HCT116 (cell line): ENCODE data around the gene SMIM10L2A. TPM values are rescaled to one million over a fixed set of nuclear protein-coding genes. Genes with fewer than 3 reads are reported as not detected.

ENCODE experiments used
- ATAC-seq: fragments of 200-7000 bp; cut with Tn5 transposase; 2 replicates; pipeline ENCODE4 v1.9.1; 2020; ENCODE audit warnings: mild to moderate bottlenecking, moderate library complexity
- BruUV-seq: library from RNA; stranded (reverse); fragments of 400-500 nt; replicated peaks from 2 replicates; lab custom pipeline; 2021; lab: Mats Ljungman, UMichigan
- CTCF ChIA-PET: fragments of 300-600 bp; sonication (Branson Sonifier 250); formaldehyde crosslinking; loops from one replicate; lab custom pipeline; 2021; ENCODE audit warnings: antibody characterized with exemption; lab: Charles Lee
- POLR2A ChIA-PET: fragments of 300-600, 350-600 bp; sonication (Branson Sonifier 250); formaldehyde crosslinking; loops from one replicate; lab custom pipeline; 2021; ENCODE audit warnings: antibody characterized with exemption; lab: Charles Lee
- RAD21 ChIA-PET, 2 experiments: fragments of 300-600 bp; sonication (Branson Sonifier 250); formaldehyde crosslinking; loops; one replicate each; lab custom pipeline; 2023; ENCODE audit warnings: low total read pairs in 2 of 2; ENCODE audit not compliant: uncharacterized antibody in 2 of 2, unreplicated experiment in 2 of 2, low non-redundant PET in 1 of 2; lab: Charles Lee
- DNase-seq: peaks from one replicate; pipeline ENCODE4 v3.0.0-alpha.2; 2010; ENCODE audit warnings: low read depth, low spot score
- H2AFZ ChIP-seq: fragments of 200-600 bp; shearing (Covaris generic), sonication (generic); 2 replicates; pipeline ENCODE4 v1.6.1; 2017; ENCODE audit warnings: low read depth, mixed run types, mixed read lengths, antibody characterized with exemption, low read length; ENCODE audit not compliant: poor library complexity, severe bottlenecking
- H3K27ac ChIP-seq: 2 replicates; pipeline ENCODE4 v1.5.1; 2012; ENCODE audit warnings: low read depth, low read length
- H3K27me3 ChIP-seq: fragments of 200-600 bp; sonication (generic); 2 replicates; pipeline ENCODE4 v1.6.1; 2016; ENCODE audit warnings: mixed run types, low read length, mixed read lengths; ENCODE audit not compliant: insufficient read depth
- H3K36me3 ChIP-seq, 2 experiments: fragments of 200-500 bp in 1 of 2; fragments of 200-600 bp in 1 of 2; sonication (Bioruptor generic) in 1 of 2; sonication (generic) in 1 of 2; 2 replicates each; pipeline versions ENCODE4 v1.5.1 to v1.6.1; 2014 to 2016; ENCODE audit warnings: low read length in 2 of 2, inconsistent platforms in 1 of 2, mixed read lengths in 1 of 2, mixed run types in 1 of 2; ENCODE audit not compliant: insufficient read depth in 2 of 2, control insufficient read depth in 1 of 2
- H3K4me1 ChIP-seq, 2 experiments: fragments of 200-600 bp in 1 of 2; sonication (generic) in 1 of 2; 2 replicates each; pipeline versions ENCODE4 v1.5.1 to v1.6.1; 2012 to 2017; ENCODE audit warnings: low read length in 2 of 2, inconsistent platforms in 1 of 2, mild to moderate bottlenecking in 1 of 2, mixed read lengths in 1 of 2, mixed run types in 1 of 2, moderate library complexity in 1 of 2; ENCODE audit not compliant: insufficient read depth in 2 of 2, control insufficient read depth in 1 of 2
- H3K4me2 ChIP-seq: fragments of 200-600 bp; sonication (generic); 2 replicates; pipeline ENCODE4 v1.6.1; 2017; ENCODE audit warnings: mixed run types, low read length, mixed read lengths
- H3K4me3 ChIP-seq, 2 experiments: fragments of 200-600 bp in 1 of 2; sonication (generic) in 1 of 2; replicated peaks in 1 of 2; 2 replicates each; pipeline ENCODE4 v1.5.1; 2011 to 2016; ENCODE audit warnings: low read length in 2 of 2, control low read depth in 1 of 2, low read depth in 1 of 2, mild to moderate bottlenecking in 1 of 2, mixed read lengths in 1 of 2, mixed run types in 1 of 2
- H3K79me2 ChIP-seq: fragments of 200-600 bp; sonication (generic); 2 replicates; pipeline ENCODE4 v1.6.1; 2017; ENCODE audit warnings: mild to moderate bottlenecking, mixed run types, low read length, moderate library complexity, mixed read lengths; ENCODE audit not compliant: insufficient read depth
- H3K9ac ChIP-seq: fragments of 200-600 bp; sonication (generic); 2 replicates; pipeline ENCODE4 v1.6.1; 2016; ENCODE audit warnings: low read length, mixed read lengths
- H3K9me2 ChIP-seq: fragments of 200-600 bp; sonication (generic), shearing (Covaris generic); 2 replicates; pipeline ENCODE4 v1.6.1; 2017; ENCODE audit warnings: mixed run types, mild to moderate bottlenecking, moderate library complexity; ENCODE audit not compliant: insufficient read depth
- H3K9me3 ChIP-seq, 2 experiments: fragments of 200-500 bp in 1 of 2; fragments of 200-600 bp in 1 of 2; sonication (Bioruptor generic) in 1 of 2; sonication (generic) in 1 of 2; 2 replicates each; pipeline ENCODE4 v1.6.1; 2014 to 2017; ENCODE audit warnings: low read length in 2 of 2, mixed read lengths in 2 of 2, inconsistent platforms in 1 of 2, low read depth in 1 of 2, mild to moderate bottlenecking in 1 of 2, mixed run types in 1 of 2, moderate library complexity in 1 of 2; ENCODE audit not compliant: control insufficient read depth in 1 of 2, insufficient read depth in 1 of 2
- H4K20me1 ChIP-seq: fragments of 200-600 bp; sonication (generic), shearing (Covaris generic); 2 replicates; pipeline ENCODE4 v1.6.1; 2017; ENCODE audit warnings: mixed run types, mild to moderate bottlenecking, moderate library complexity; ENCODE audit not compliant: insufficient read depth
- CBX3 ChIP-seq: IDR thresholded peaks from 2 replicates; pipeline ENCODE4 v1.6.1; 2012; ENCODE audit warnings: low read depth
- MAX ChIP-seq: IDR thresholded peaks from 2 replicates; pipeline ENCODE4 v1.6.1; 2012
- RAD21 ChIP-seq: IDR thresholded peaks from 2 replicates; pipeline ENCODE4 v1.6.1; 2012; ENCODE audit warnings: low read depth, mild to moderate bottlenecking
- ZFX ChIP-seq: fragments of 450-650 bp; IDR thresholded peaks from 2 replicates; pipeline ENCODE4 v1.6.1; 2017
- ZNF274 ChIP-seq: fragments of 200-500 bp; sonication (Bioruptor generic); IDR thresholded peaks from 2 replicates; pipeline ENCODE4 v1.6.1; 2014; ENCODE audit warnings: mild to moderate bottlenecking, low read depth, low read length, inconsistent platforms
- intact Hi-C: fragments of 100-400 bp; cut with micrococcal nuclease; formaldehyde crosslinking; loops from 2 replicates; pipeline ENCODE4 v1.10.0; 2022
- total RNA-seq: library from RNA; stranded (reverse); gene quantifications from one replicate; pipeline ENCODE4 v1.2.1, GENCODE V29; 2021; ENCODE audit not compliant: unreplicated experiment

Gene SMIM10L2A
- total RNA-seq, 1 experiment from 2014 or later = 1.5 TPM

GRCh38 chrX:135410861-135411627 lies 10.7 kb upstream of the SMIM10L2A start:
- RAD21 ChIA-PET = no interaction called here
- Histone ChIP-seq H3K9ac (no peak overlapping the region), H3K27me3 (no peaks in the 10 kb centered on the region), H3K9me2 (no peaks in the 10 kb centered on the region), H3K79me2 (no peaks in the 10 kb centered on the region), H3K4me2 (no peak overlapping the region)
- intact Hi-C loops = no loop called here
- BruUV-seq = no TSS peak
- ATAC-seq = no peak
- TF ChIP-seq ZNF274 (no peak), RAD21 (no peak), ZFX (no peak)
- TF ChIP-seq, all 23 proteins: peak for 0
- Histone ChIP-seq H3K4me3 (no peak overlapping the region), H2AFZ (no peak overlapping the region), H4K20me1 (no peaks in the 10 kb centered on the region), H3K27ac (no peak overlapping the region), H3K4me1 (no peaks in the 10 kb centered on the region; a peak in 1 of 4 replicates), H3K9me3 (no peaks in the 10 kb centered on the region), H3K36me3 (no peaks in the 10 kb centered on the region)
- POLR2A ChIA-PET = no interaction called here
- CTCF ChIA-PET = no interaction called here
- DNase-seq = no peak

- no peak overlapping the region for H2AFZ ChIP-seq
- ChIA-PET POLR2A (no interaction called here), RAD21 (no interaction called here), CTCF (no interaction called here)
- H4K20me1 ChIP-seq = no peaks in the 10 kb centered on the region
- H3K9ac ChIP-seq = no peak overlapping the region
- H3K4me3 ChIP-seq = no peak overlapping the region
- BruUV-seq = no TSS peak
- H3K27me3 ChIP-seq = no peaks in the 10 kb centered on the region
- no peaks in the 10 kb centered on the region for H3K9me3 ChIP-seq
- no peak overlapping the region for H3K27ac ChIP-seq
- DNase-seq = no peak
- H3K4me2 ChIP-seq = no peak overlapping the region
- peaks cover 0 to 8% of the 10 kb centered on the region in 2 experiments; a peak in 2 of 4 replicates for H3K4me1 ChIP-seq
- TF ChIP-seq CBX3 (no peak), MAX (no peak)
- no peaks in the 10 kb centered on the region for H3K79me2 ChIP-seq
- intact Hi-C loops = no loop called here
- no peaks in the 10 kb centered on the region for H3K9me2 ChIP-seq
- no peak for ATAC-seq
- H3K36me3 ChIP-seq = no peaks in the 10 kb centered on the region
Measured at GRCh38 chrX:135411893-135412292, 9.9 kb upstream of the SMIM10L2A start.
